Stimulated activated CD8-positive, alpha-beta memory T cell treated with anti-CD3 and anti-CD28 coated beads, Interleukin-2, amount 100 ng/mL, for 1 hour (primary cell): ENCODE measurements around the gene RNPEP.
"Not testable (repeated sequence)": the region's sequence is repeated elsewhere in the genome, so short reads cannot be mapped to it uniquely, and the experiment has no call there.

Experiments used
- DNase-seq, 2 donors: peaks; one replicate each; pipeline ENCODE4 v3.0.0-alpha.2; 2020; ENCODE audit warnings: low read depth in 2 of 2

The RNPEP gene

DNA sequence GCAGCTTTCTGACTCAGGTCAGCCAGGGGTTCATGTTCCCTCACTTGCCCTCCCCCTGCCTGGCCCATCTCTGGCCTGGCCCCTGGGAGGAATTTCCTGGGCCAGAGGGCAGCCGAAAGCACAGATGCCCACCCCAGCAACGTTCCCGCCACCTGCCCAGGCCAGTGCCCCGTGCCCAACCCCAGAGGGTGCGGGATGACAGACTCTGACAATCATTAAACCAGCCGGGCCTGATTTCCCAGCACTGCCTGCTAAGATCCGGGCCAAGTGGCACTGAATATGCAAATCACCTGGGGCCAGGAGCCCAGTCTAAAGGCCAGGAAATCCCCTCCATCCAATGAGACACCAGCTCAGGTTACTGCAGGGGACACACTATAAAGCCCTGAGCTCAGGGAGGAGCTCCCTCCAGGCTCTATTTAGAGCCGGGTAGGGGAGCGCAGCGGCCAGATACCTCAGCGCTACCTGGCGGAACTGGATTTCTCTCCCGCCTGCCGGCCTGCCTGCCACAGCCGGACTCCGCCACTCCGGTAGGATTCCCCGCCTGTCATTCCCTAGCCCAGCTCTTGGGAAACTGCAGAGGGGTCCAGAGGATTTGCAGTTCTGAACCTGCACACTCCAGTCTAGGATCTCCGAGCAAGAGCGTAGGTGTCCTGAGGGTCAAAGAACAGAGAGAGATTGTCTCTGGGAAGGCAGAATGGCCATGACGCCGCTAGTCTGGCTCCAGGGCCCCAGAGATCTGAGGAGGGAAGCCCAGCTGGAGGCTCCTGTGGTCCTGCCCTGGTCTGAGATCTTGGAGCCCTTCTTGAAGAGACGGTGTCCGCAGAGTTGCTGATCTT lies 27.9 kb downstream of the RNPEP start, which contains the start of gene ELF3:
Gene ELF3, plus strand, starts transcription at position 408 of the 836 bp plus-strand sequence. CDS start 550 bp downstream, outside the sequence.
- DNase-seq, result no peak

DNA sequence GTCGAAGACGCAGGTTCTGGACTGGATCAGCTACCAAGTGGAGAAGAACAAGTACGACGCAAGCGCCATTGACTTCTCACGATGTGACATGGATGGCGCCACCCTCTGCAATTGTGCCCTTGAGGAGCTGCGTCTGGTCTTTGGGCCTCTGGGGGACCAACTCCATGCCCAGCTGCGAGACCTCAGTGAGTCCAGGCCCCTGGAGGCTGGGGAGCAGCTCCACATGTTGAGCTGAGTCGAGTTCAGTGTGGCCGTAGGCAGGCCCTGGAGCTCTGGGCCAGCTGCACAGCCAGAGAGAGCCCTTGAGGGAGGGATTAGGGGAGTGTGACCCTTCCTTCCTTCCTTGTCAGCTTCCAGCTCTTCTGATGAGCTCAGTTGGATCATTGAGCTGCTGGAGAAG lies 29.5 kb downstream of the RNPEP start:
- DNase-seq, result no peak

DNA sequence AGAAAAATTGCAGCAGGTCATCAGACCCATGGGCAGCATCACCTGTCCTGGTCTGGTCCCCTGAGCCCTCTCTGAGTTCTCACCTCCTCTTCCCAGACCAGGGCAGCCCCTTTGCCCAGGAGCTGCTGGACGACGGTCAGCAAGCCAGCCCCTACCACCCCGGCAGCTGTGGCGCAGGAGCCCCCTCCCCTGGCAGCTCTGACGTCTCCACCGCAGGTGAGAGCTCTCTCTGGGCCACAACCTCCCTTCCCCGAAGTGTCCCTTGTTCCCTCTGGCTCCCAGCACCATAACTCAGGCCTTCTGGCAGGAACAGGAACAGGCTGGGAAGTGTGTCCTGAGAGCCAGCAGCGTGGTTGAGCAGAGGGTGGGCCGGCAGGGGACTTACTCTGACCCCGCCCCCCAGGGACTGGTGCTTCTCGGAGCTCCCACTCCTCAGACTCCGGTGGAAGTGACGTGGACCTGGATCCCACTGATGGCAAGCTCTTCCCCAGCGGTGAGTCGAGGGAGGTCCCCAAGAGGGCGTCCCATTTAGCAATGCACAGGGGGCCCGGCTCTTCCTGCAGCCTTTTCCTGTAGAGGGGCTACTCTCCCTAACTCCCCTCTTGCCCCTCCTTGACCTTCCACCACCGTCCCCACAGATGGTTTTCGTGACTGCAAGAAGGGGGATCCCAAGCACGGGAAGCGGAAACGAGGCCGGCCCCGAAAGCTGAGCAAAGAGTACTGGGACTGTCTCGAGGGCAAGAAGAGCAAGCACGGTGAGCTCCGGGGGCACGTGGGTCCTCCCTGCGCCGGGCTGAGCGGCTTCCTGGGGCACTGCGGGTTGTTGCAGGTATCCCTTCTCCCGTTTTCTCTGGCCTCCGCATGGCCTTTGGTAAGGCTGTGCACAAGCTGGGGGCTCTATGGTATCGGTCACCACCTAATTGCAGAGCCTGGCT lies 30.4 kb downstream of the RNPEP start:
- no peak for DNase-seq

GRCh38 chr1:202013603-202014002 lies 31.2 kb downstream of the RNPEP start:
- no peak for DNase-seq

DNA sequence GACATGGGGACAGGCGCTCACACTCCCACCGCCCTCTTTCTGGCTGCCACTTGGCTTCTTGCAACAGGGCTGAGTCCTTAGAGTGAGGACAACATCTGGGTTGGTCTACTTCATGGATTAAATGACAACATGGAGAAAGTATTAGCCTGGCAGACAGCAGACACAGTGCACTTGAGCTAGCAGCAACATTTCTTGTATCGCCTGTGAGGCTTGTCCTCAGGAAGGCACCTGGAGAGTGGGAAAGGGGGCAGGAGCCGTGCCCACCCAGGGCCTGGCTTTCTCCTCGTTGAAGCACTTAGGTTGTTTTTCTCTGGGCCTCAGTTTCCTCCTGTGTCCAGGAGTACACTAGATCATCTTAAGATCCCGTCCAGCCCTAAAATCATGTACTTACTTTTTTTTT lies 31.6 kb downstream of the RNPEP start:
- DNase-seq, result no peak

- DNase-seq, result no peak
These were observed 32.6 kb downstream of the RNPEP start for GRCh38 chr1:202014915-202015661.

DNA sequence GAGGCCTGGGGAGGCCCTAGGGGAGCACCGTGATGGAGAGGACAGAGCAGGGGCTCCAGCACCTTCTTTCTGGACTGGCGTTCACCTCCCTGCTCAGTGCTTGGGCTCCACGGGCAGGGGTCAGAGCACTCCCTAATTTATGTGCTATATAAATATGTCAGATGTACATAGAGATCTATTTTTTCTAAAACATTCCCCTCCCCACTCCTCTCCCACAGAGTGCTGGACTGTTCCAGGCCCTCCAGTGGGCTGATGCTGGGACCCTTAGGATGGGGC lies 33.2 kb downstream of the RNPEP start:
- DNase-seq, result no peak

- DNase-seq, result no peak
These were observed 33.8 kb downstream of the RNPEP start for GRCh38 chr1:202016022-202016810.

- no peak for DNase-seq
These were observed 34.6 kb downstream of the RNPEP start for GRCh38 chr1:202016811-202017748.

- DNase-seq, result no peak
These were observed 35.5 kb downstream of the RNPEP start for GRCh38 chr1:202017749-202018467.

DNA sequence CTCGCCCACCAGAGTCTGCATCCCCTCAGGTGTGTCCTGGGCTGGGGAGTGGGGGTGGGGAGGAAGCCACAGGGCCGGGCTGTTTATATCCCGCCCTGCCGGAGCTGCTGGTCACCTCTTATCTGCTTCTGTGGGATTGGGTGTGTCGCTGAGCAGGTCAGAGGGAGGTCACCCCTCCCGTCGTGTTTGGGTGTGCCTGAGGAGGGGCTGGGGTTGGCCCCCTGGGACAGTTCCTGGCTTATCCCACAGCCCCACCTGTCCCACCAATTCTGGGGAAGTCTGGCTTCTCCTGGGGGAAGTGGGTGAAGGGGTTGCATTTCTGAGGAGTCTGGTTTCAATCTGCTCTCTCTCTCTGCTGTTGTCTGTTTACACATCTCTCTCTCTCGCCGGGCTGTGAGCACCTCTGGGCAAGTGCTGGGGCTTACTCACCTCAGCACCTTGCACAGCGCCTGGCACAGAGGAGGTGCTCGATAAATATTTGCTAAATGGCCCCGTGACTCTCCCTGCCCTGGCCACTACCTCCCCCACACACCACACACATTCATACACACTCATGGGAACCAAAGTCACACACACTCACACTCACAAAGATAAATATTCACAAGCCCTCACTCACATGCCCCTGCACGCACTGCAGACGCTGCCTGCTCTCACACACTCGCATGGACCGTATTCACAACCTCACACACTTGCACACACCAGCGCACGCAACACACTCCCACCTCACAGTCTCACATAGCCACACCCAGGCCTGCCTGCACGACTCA lies 36.2 kb downstream of the RNPEP start:
- no peak for DNase-seq

DNA sequence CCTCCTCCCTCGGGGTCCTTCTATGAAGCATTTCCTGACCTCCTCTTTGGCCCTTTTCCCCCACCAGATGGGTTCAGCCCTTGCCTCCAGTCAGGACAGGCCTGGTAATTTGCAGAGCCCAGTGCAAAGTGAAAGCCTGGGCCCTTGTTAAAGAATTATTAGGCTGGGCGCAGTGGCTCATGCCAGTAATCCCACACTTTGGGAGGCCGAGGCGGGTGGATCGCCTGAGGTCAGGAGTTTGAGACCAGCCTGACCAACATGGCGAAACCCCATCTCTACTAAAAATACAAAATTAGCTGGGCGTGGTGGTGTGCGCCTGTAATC lies 36.7 kb downstream of the RNPEP start:
- not testable (repeated sequence) for DNase-seq

- no peak for DNase-seq
These were observed 40.6 kb downstream of the RNPEP start for GRCh38 chr1:202023001-202023433.

DNA sequence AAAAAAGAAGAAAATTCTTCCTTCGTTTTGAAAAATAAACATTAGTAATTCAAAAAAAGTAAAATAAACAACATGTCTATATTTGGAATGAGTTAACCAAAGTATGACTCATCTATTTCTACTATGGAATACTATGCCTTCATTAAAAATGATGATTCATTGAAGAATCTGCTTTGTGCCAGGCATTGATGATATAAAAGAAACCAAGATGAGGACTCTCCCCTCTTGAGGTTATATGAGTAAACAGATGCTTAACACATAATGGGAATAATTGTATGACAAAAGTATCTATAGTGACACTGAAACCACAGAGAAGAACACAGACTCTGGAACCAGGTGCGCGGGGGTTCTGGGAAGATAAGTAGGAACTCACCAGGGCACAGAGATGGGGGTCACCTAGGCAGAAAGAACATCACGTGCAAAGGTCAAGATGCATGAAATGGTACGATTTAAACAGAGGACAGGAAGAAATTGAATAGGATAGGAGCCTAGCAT lies 46.8 kb downstream of the RNPEP start:
- no peak for DNase-seq

- DNase-seq, result no peak
These were observed 47.3 kb downstream of the RNPEP start for GRCh38 chr1:202029727-202030126.

DNA sequence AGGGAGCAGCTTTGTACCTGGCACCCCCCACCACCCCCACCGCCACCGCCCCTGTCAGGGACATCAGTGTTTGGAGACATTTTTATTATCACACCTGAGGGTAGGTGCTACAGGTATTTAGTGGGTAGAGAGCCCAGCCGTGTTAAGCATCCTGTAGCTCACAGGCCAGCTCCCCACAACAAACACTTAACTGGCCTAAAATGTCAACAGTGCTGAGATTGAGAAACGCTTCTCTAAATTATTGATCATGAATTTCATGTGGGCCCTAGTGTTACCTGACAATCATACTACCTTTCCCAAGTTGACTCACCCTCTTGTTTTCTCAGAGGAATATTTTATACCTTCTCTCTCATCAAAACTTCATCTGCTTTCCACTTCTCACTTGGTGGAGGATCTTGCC lies 49.3 kb downstream of the RNPEP start:
- DNase-seq, result no peak

DNA sequence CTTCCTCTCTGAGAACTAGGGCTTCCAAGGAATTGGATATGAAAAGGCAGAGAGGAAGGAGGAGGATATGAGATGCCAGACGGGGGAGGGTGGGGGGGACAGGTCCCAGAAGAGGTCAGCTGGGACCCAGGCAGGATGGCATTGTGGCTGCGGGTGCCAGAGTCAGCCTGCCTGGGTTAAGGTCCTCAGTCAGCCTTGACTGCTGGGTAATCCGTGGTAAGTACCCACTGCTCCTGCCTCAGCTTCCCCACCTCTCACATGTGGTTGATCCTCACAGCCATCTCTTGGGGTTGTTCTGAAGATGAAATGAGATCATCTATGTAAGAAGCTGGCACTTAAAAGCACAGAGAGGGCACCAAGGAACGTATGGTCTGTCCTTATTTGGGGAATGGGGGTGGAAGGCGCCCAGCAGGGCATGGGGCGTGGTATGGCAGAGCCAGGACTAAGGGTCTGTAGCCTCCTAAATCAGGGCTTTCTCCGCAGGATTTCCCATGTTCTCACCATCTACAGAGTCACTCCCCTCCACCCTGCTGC lies 51.8 kb downstream of the RNPEP start:
- DNase-seq, result no peak

GRCh38 chr1:202034683-202035462 lies 52.4 kb downstream of the RNPEP start:
- no peak for DNase-seq
